GM21723 (cell line): ENCODE results near the gene RACGAP1.
"Not testable (repeated sequence)": the region's sequence is repeated elsewhere in the genome, so short reads cannot be mapped to it uniquely, and the experiment has no call there.

Experiments used
- ATAC-seq: cut with Tn5 transposase; IDR thresholded peaks from one replicate; pipeline ENCODE4 v1.9.1; 2021; ENCODE audit warnings: mild to moderate bottlenecking, moderate library complexity; ENCODE audit not compliant: unreplicated experiment

The RACGAP1 gene

GRCh38 chr12:50038336-50038735, 13.0 kb upstream of the RACGAP1 start:
- no peak for ATAC-seq

- ATAC-seq = no peak
These were observed 7.7 kb upstream of the RACGAP1 start for GRCh38 chr12:50032854-50033581.

- ATAC-seq = no peak
These were observed 7.2 kb upstream of the RACGAP1 start for GRCh38 chr12:50032515-50032853.

- not testable (repeated sequence) for ATAC-seq
These were observed 5.2 kb upstream of the RACGAP1 start for GRCh38 chr12:50030449-50030848.

- no peak for ATAC-seq
These were observed 1.4 kb upstream of the RACGAP1 start for GRCh38 chr12:50026691-50027090.

- peak; percentile 34 for ATAC-seq
These were observed 498 bp downstream of the RACGAP1 start for GRCh38 chr12:50024805-50025186.

GRCh38 chr12:50024227-50024626, 1.1 kb downstream of the RACGAP1 start:
- ATAC-seq = no peak

- ATAC-seq = no peak
These were observed 2.4 kb downstream of the RACGAP1 start for GRCh38 chr12:50022903-50023302.

- no peak for ATAC-seq
These were observed 4.3 kb downstream of the RACGAP1 start for GRCh38 chr12:50021031-50021430.

GRCh38 chr12:50019524-50019923, 5.8 kb downstream of the RACGAP1 start:
- ATAC-seq = no peak

GRCh38 chr12:50018968-50019367, 6.3 kb downstream of the RACGAP1 start:
- no peak for ATAC-seq

GRCh38 chr12:50018154-50018553, 7.1 kb downstream of the RACGAP1 start:
- ATAC-seq = no peak

GRCh38 chr12:50017641-50018040, 7.7 kb downstream of the RACGAP1 start:
- no peak for ATAC-seq

GRCh38 chr12:50016501-50017475, 8.5 kb downstream of the RACGAP1 start:
- ATAC-seq = no peak

GRCh38 chr12:50014342-50014741, 11.0 kb downstream of the RACGAP1 start:
- ATAC-seq = no peak

GRCh38 chr12:50013361-50014147, 11.7 kb downstream of the RACGAP1 start:
- no peak for ATAC-seq

GRCh38 chr12:50006754-50007442, 18.4 kb downstream of the RACGAP1 start:
- no peak for ATAC-seq

GRCh38 chr12:50006280-50006679, 19.0 kb downstream of the RACGAP1 start:
- no peak for ATAC-seq

- ATAC-seq = no peak
These were observed 20.1 kb downstream of the RACGAP1 start for GRCh38 chr12:50005175-50005574.

- no peak for ATAC-seq
These were observed 20.6 kb downstream of the RACGAP1 start for GRCh38 chr12:50004696-50005095.

GRCh38 chr12:50003595-50003994, 21.7 kb downstream of the RACGAP1 start:
- ATAC-seq = no peak
